GM12892 (cell line): ENCODE data around the gene PTPRR.

Experiments
- POLR2A ChIP-seq: IDR thresholded peaks from 2 replicates; pipeline ENCODE4 v1.6.1; 2011; ENCODE audit warnings: low read depth, low read length, control low read depth
- POLR2AphosphoS5 ChIP-seq: IDR thresholded peaks from 2 replicates; pipeline ENCODE4 v1.6.1; 2011; ENCODE audit warnings: low read depth, low read length, control low read depth
- TAF1 ChIP-seq: IDR thresholded peaks from 2 replicates; pipeline ENCODE4 v1.6.1; 2011; ENCODE audit warnings: low read depth, mild to moderate bottlenecking, control low read depth, low read length, borderline replicate concordance

- TF ChIP-seq TAF1 (no peak), POLR2A (no peak), POLR2AphosphoS5 (no peak)
Measured at GRCh38 chr12:70638639-70639360, 281.7 kb downstream of the PTPRR start.
